Astrocyte (in vitro differentiated cells and primary cell): ENCODE measurements around the gene FAXC. TPM values are rescaled to one million over a fixed set of nuclear protein-coding genes. Genes with fewer than 3 reads are reported as not detected.

ENCODE experiments used
- DNase-seq: peaks from one replicate; pipeline ENCODE4 v3.0.0-alpha.2; 2010; ENCODE audit warnings: low read depth
- FAIRE-seq: peaks from 2 replicates; lab custom pipeline; 2011; peaks lifted over from hg19 to GRCh38; lab: Jason Lieb, UNC
- H2AFZ ChIP-seq: 2 replicates; pipeline ENCODE4 v1.6.0; 2012; ENCODE audit warnings: low read depth, low read length, inconsistent platforms
- H3K27ac ChIP-seq: 2 replicates; pipeline ENCODE4 v1.5.1; 2011; ENCODE audit warnings: low read depth, low read length, inconsistent platforms
- H3K27me3 ChIP-seq: 2 replicates; pipeline ENCODE4 v1.6.0; 2011; ENCODE audit warnings: low read length, inconsistent platforms; ENCODE audit not compliant: insufficient read depth
- H3K36me3 ChIP-seq: 2 replicates; pipeline ENCODE4 v1.5.1; 2011; ENCODE audit warnings: low read length, inconsistent platforms; ENCODE audit not compliant: insufficient read depth
- H3K4me1 ChIP-seq: 2 replicates; pipeline ENCODE4 v1.5.1; 2011; ENCODE audit warnings: low read length, inconsistent platforms; ENCODE audit not compliant: insufficient read depth
- H3K4me2 ChIP-seq: 2 replicates; pipeline ENCODE4 v1.6.0; 2012; ENCODE audit warnings: low read length, inconsistent platforms
- H3K4me3 ChIP-seq: 2 replicates; pipeline ENCODE4 v1.5.1; 2011; ENCODE audit warnings: low read depth, mild to moderate bottlenecking, low read length, inconsistent platforms; ENCODE audit not compliant: insufficient read depth
- H3K79me2 ChIP-seq: 2 replicates; pipeline ENCODE4 v1.6.0; 2012; ENCODE audit warnings: mild to moderate bottlenecking, low read length, inconsistent platforms; ENCODE audit not compliant: insufficient read depth
- H3K9ac ChIP-seq: 2 replicates; pipeline ENCODE4 v1.6.0; 2012; ENCODE audit warnings: mild to moderate bottlenecking, low read length, inconsistent platforms
- H3K9me3 ChIP-seq: 2 replicates; pipeline ENCODE4 v1.5.1; 2012; ENCODE audit warnings: low read depth, mild to moderate bottlenecking, low read length, inconsistent platforms; ENCODE audit not compliant: insufficient read depth
- H4K20me1 ChIP-seq: 2 replicates; pipeline ENCODE4 v1.6.0; 2012; ENCODE audit warnings: low read length, inconsistent platforms; ENCODE audit not compliant: insufficient read depth
- H3K27ac Mint-ChIP-seq: one replicate; pipeline ENCODE4 v1.8.0; 2021; ENCODE audit warnings: mild to moderate bottlenecking, mixed read lengths; ENCODE audit not compliant: unreplicated experiment
- H3K27me3 Mint-ChIP-seq: one replicate; pipeline ENCODE4 v1.8.0; 2021; ENCODE audit warnings: low read depth, mixed read lengths; ENCODE audit not compliant: unreplicated experiment
- H3K36me3 Mint-ChIP-seq: one replicate; pipeline ENCODE4 v1.8.0; 2021; ENCODE audit warnings: low read depth, mixed read lengths; ENCODE audit not compliant: unreplicated experiment
- H3K4me1 Mint-ChIP-seq: one replicate; pipeline ENCODE4 v1.8.0; 2021; ENCODE audit warnings: low read depth, mixed read lengths; ENCODE audit not compliant: unreplicated experiment
- H3K4me3 Mint-ChIP-seq: one replicate; pipeline ENCODE4 v1.8.0; 2021; ENCODE audit warnings: mild to moderate bottlenecking, moderate library complexity, mixed read lengths; ENCODE audit not compliant: unreplicated experiment
- H3K9me3 Mint-ChIP-seq: one replicate; pipeline ENCODE4 v1.8.0; 2021; ENCODE audit warnings: mild to moderate bottlenecking, mixed read lengths; ENCODE audit not compliant: unreplicated experiment
- CTCF ChIP-seq: IDR thresholded peaks from 2 replicates; pipeline ENCODE4 v1.5.1; 2011; ENCODE audit warnings: low read depth, mild to moderate bottlenecking, inconsistent platforms, low read length, moderate library complexity; ENCODE audit not compliant: insufficient read depth
- EZH2 ChIP-seq: IDR thresholded peaks from 2 replicates; pipeline ENCODE4 v1.6.1; 2012; ENCODE audit warnings: mild to moderate bottlenecking, low read length, inconsistent platforms; ENCODE audit not compliant: insufficient read depth
- total RNA-seq: library from RNA; stranded (reverse); gene quantifications from 2 replicates; pipeline ENCODE4 v1.2.1, GENCODE V29; 2021

The FAXC gene
- total RNA-seq, 1 donor from 2014 or later = 9.9 TPM

- no peak overlapping the region for H2AFZ ChIP-seq
- Mint-ChIP-seq H3K4me1 (peaks cover 3% of the 10 kb centered on the region), H3K36me3 (peaks cover 2% of the 10 kb centered on the region), H3K4me3 (no peak overlapping the region), H3K27ac (no peak overlapping the region), H3K9me3 (no peaks in the 10 kb centered on the region), H3K27me3 (no peaks in the 10 kb centered on the region)
- H3K36me3 ChIP-seq = no peaks in the 10 kb centered on the region
- no peak overlapping the region for H3K9ac ChIP-seq
- no peak overlapping the region for H3K4me2 ChIP-seq
- no peak overlapping the region for H3K4me3 ChIP-seq
- no peaks in the 10 kb centered on the region for H3K79me2 ChIP-seq
- H3K4me1 ChIP-seq = no peaks in the 10 kb centered on the region
- FAIRE-seq (no peak), DNase-seq (peak; percentile 41)
- TF ChIP-seq CTCF (peak; percentile 88), EZH2 (no peak)
- no peaks in the 10 kb centered on the region for H3K27me3 ChIP-seq
- no peak overlapping the region for H3K27ac ChIP-seq
- no peaks in the 10 kb centered on the region for H4K20me1 ChIP-seq
- no peaks in the 10 kb centered on the region for H3K9me3 ChIP-seq
Measured at GRCh38 chr6:99330159-99330558, 19.3 kb downstream of the FAXC start.

GRCh38 chr6:99324996-99325395, 24.5 kb downstream of the FAXC start:
- Histone ChIP-seq H3K4me1 (no peaks in the 10 kb centered on the region), H2AFZ (no peak overlapping the region), H3K4me3 (no peak overlapping the region), H3K27ac (no peak overlapping the region), H3K4me2 (no peak overlapping the region), H3K9me3 (no peaks in the 10 kb centered on the region), H3K79me2 (no peaks in the 10 kb centered on the region), H3K9ac (no peak overlapping the region), H3K36me3 (no peaks in the 10 kb centered on the region), H4K20me1 (no peaks in the 10 kb centered on the region), H3K27me3 (no peaks in the 10 kb centered on the region)
- Mint-ChIP-seq H3K4me1 (no peaks in the 10 kb centered on the region), H3K9me3 (no peaks in the 10 kb centered on the region), H3K36me3 (peaks cover 5% of the 10 kb centered on the region), H3K27ac (no peak overlapping the region), H3K4me3 (no peak overlapping the region), H3K27me3 (no peaks in the 10 kb centered on the region)
- no peak for TF ChIP-seq CTCF
- TF ChIP-seq EZH2 = no peak
- DNase-seq (no peak), FAIRE-seq (no peak)

GRCh38 chr6:99318566-99318965, 30.9 kb downstream of the FAXC start:
- no peaks in the 10 kb centered on the region for H3K4me1 ChIP-seq

More at GRCh38 chr6:99318566-99318965, 30.9 kb downstream of the FAXC start:
- no peaks in the 10 kb centered on the region for H3K9me3 Mint-ChIP-seq
- Histone ChIP-seq H3K36me3 (no peaks in the 10 kb centered on the region), H4K20me1 (no peaks in the 10 kb centered on the region), H3K9ac (no peak overlapping the region), H3K4me2 (no peak overlapping the region), H2AFZ (no peak overlapping the region), H3K9me3 (no peaks in the 10 kb centered on the region), H3K4me3 (no peak overlapping the region), H3K27ac (no peak overlapping the region), H3K79me2 (no peaks in the 10 kb centered on the region), H3K27me3 (no peaks in the 10 kb centered on the region)
- H3K27ac Mint-ChIP-seq = no peak overlapping the region
- no peaks in the 10 kb centered on the region for H3K4me1 Mint-ChIP-seq
- H3K27me3 Mint-ChIP-seq = no peaks in the 10 kb centered on the region
- peaks cover 11% of the 10 kb centered on the region for H3K36me3 Mint-ChIP-seq
- H3K4me3 Mint-ChIP-seq = no peak overlapping the region
- no peak for FAIRE-seq
- no peak for DNase-seq
- no peak for TF ChIP-seq CTCF
